GM23338 (cell line): ENCODE results near the gene SPDL1. TPM values are rescaled to one million over a fixed set of nuclear protein-coding genes. Genes with fewer than 3 reads are reported as not detected.

Experiments used
- ATAC-seq: fragments of 200-7000 bp; cut with Tn5 transposase; 3 replicates; pipeline ENCODE4 v1.9.1; 2020
- DNase-seq: peaks from one replicate; pipeline ENCODE4 v3.0.0-alpha.2; 2015; ENCODE audit warnings: low spot score
- H2AFZ ChIP-seq: fragments of 200-600 bp; sonication (generic); 2 replicates; pipeline ENCODE4 v1.8.0; 2016; ENCODE audit warnings: antibody characterized with exemption, mild to moderate bottlenecking, moderate library complexity
- H3F3A ChIP-seq: fragments of 200-600 bp; sonication (generic); replicated peaks from 2 replicates; pipeline ENCODE4 v1.8.0; 2017; ENCODE audit warnings: antibody characterized with exemption, mixed run types, low read depth
- H3K27ac ChIP-seq: fragments of 200-600 bp; sonication (generic); 2 replicates; pipeline ENCODE4 v1.6.1; 2016; ENCODE audit warnings: low read depth
- H3K27me3 ChIP-seq: fragments of 200-600 bp; sonication (generic); 2 replicates; pipeline ENCODE4 v1.8.0; 2016; ENCODE audit warnings: mild to moderate bottlenecking, mixed run types, moderate library complexity; ENCODE audit not compliant: insufficient read depth
- H3K36me3 ChIP-seq: fragments of 200-600 bp; sonication (generic); 2 replicates; pipeline ENCODE4 v1.8.0; 2016; ENCODE audit warnings: mild to moderate bottlenecking; ENCODE audit not compliant: insufficient read depth
- H3K4me1 ChIP-seq: fragments of 200-600 bp; sonication (generic); 2 replicates; pipeline ENCODE4 v1.8.0; 2016; ENCODE audit warnings: mild to moderate bottlenecking, moderate library complexity; ENCODE audit not compliant: insufficient read depth
- H3K4me2 ChIP-seq: fragments of 200-600 bp; sonication (generic); 2 replicates; pipeline ENCODE4 v1.7.1; 2017; ENCODE audit warnings: mixed run types
- H3K4me3 ChIP-seq: fragments of 200-600 bp; sonication (generic); 2 replicates; pipeline ENCODE4 v1.6.1; 2016; ENCODE audit warnings: mixed run types
- H3K79me2 ChIP-seq: fragments of 200-600 bp; sonication (generic); replicated peaks from 2 replicates; pipeline ENCODE4 v1.8.0; 2017; ENCODE audit warnings: mild to moderate bottlenecking; ENCODE audit not compliant: insufficient read depth
- H3K9me2 ChIP-seq: fragments of 200-600 bp; sonication (generic); 2 replicates; pipeline ENCODE4 v1.8.0; 2017; ENCODE audit not compliant: insufficient read depth
- H4K20me1 ChIP-seq: fragments of 200-600 bp; sonication (generic); replicated peaks from 2 replicates; pipeline ENCODE4 v1.8.0; 2017; ENCODE audit warnings: mild to moderate bottlenecking; ENCODE audit not compliant: insufficient read depth
- H3K27ac Mint-ChIP-seq: 2 replicates; pipeline ENCODE4 v1.8.0; 2020; ENCODE audit warnings: inconsistent platforms, mild to moderate bottlenecking, moderate library complexity, mixed read lengths
- H3K27me3 Mint-ChIP-seq: 3 replicates; pipeline ENCODE4 v1.8.0; 2022; ENCODE audit warnings: low read depth, mild to moderate bottlenecking, moderate library complexity, mixed read lengths, inconsistent platforms; ENCODE audit not compliant: insufficient read depth, poor library complexity
- H3K36me3 Mint-ChIP-seq: 3 replicates; pipeline ENCODE4 v1.8.0; 2021; ENCODE audit warnings: low read depth, mild to moderate bottlenecking, inconsistent platforms, moderate library complexity, mixed read lengths
- H3K4me1 Mint-ChIP-seq: 3 replicates; pipeline ENCODE4 v1.8.0; 2020; ENCODE audit warnings: mild to moderate bottlenecking, inconsistent platforms, mixed read lengths
- H3K4me3 Mint-ChIP-seq: 3 replicates; pipeline ENCODE4 v1.8.0; 2021; ENCODE audit warnings: moderate library complexity, mild to moderate bottlenecking, inconsistent platforms, mixed read lengths
- H3K9me3 Mint-ChIP-seq: 3 replicates; pipeline ENCODE4 v1.8.0; 2020; ENCODE audit warnings: moderate library complexity, mild to moderate bottlenecking, inconsistent platforms, mixed read lengths
- CREB1 ChIP-seq: fragments of 250-450 bp; sonication (Bioruptor Pico); IDR thresholded peaks from 2 replicates; pipeline ENCODE4 v1.5.0; 2020; ENCODE audit warnings: low read depth, mild to moderate bottlenecking, moderate library complexity
- EZH2phosphoT487 ChIP-seq: fragments of 200-600 bp; sonication (generic); IDR thresholded peaks from one replicate; pipeline ENCODE4 v1.8.1; 2018; ENCODE audit warnings: antibody characterized with exemption; ENCODE audit not compliant: unreplicated experiment
- NANOG ChIP-seq: IDR thresholded peaks from 2 replicates; pipeline ENCODE4 v1.6.1; 2016; ENCODE audit warnings: antibody characterized with exemption, borderline replicate concordance
- REST ChIP-seq: IDR thresholded peaks from one replicate; pipeline ENCODE4 v1.6.1; 2018; ENCODE audit warnings: antibody characterized with exemption; ENCODE audit not compliant: unreplicated experiment
- ZNF331 ChIP-seq: fragments of 250-450 bp; sonication (Bioruptor Pico); IDR thresholded peaks from 2 replicates; pipeline ENCODE4 v1.5.0; 2020; ENCODE audit warnings: low read depth, mild to moderate bottlenecking, moderate library complexity
- polyA plus RNA-seq: library from polyadenylated mRNA; unstranded; fragments of >200 nt; fragmentation: Nextera tagmentation; extraction: Ambion mirVana; gene quantifications from 2 replicates; pipeline ENCODE4 v1.2.1, GENCODE V29; 2016
- total RNA-seq: library from RNA; depleted of rRNA; stranded (reverse); fragments of >200 nt; shearing (Covaris generic); gene quantifications from 2 replicates; pipeline ENCODE4 v1.2.3, GENCODE V29; 2014
- TF ChIP-seq, protein P1 (sequence below), 2 experiments: fragments of 200-600 bp in 1 of 2; sonication (generic) in 1 of 2; conservative IDR thresholded peaks; 2 replicates each; pipeline versions ENCODE4 v1.5.1 to v1.6.1; 2016 to 2017; ENCODE audit warnings: antibody characterized with exemption in 2 of 2, low read depth in 2 of 2, mild to moderate bottlenecking in 2 of 2, moderate library complexity in 1 of 2
- TF ChIP-seq, protein P2 (sequence below): IDR thresholded peaks from 2 replicates; pipeline ENCODE4 v1.6.1; 2016; ENCODE audit warnings: antibody characterized with exemption

SPDL1 gene
- total and polyA plus RNA-seq, 2 experiments from 2014 or later: 76.9 to 79.6 TPM

- Histone ChIP-seq H3K79me2 (no peaks in the 10 kb centered on the region), H3K4me1 (no peaks in the 10 kb centered on the region), H3K9me2 (no peaks in the 10 kb centered on the region), H3K27me3 (no peaks in the 10 kb centered on the region), H3F3A (no peaks in the 10 kb centered on the region), H3K36me3 (no peaks in the 10 kb centered on the region), H2AFZ (0 out of 2 replicates have a peak overlapping the region, but pooled peaks have one; percentile 18), H3K4me3 (no peak overlapping the region), H3K4me2 (no peak overlapping the region), H3K27ac (no peak overlapping the region), H4K20me1 (no peaks in the 10 kb centered on the region)
- Mint-ChIP-seq H3K27ac (no peak overlapping the region), H3K36me3 (no peaks in the 10 kb centered on the region), H3K27me3 (peaks cover 1% of the 10 kb centered on the region), H3K4me3 (no peak overlapping the region), H3K4me1 (no peaks in the 10 kb centered on the region; the same call in 2 of the 3 replicates), H3K9me3 (peaks cover 4% of the 10 kb centered on the region; the same call in 2 of the 3 replicates)
- DNase-seq (no peak), ATAC-seq (no peak)
- TF ChIP-seq ZNF331: no peak
- TF ChIP-seq REST: no peak
- TF ChIP-seq EZH2phosphoT487: no peak
- TF ChIP-seq CREB1 (CRISPR knock-in tag): no peak
These were observed 46.4 kb downstream of the SPDL1 start for GRCh38 chr5:169629847-169630548.

- peaks cover 6% of the 10 kb centered on the region; the same call in 2 of the 3 replicates for H3K9me3 Mint-ChIP-seq
- Histone ChIP-seq H3F3A (no peaks in the 10 kb centered on the region), H3K79me2 (no peaks in the 10 kb centered on the region), H3K36me3 (no peaks in the 10 kb centered on the region), H4K20me1 (no peaks in the 10 kb centered on the region), H3K27ac (no peak overlapping the region), H3K9me2 (no peaks in the 10 kb centered on the region), H3K4me3 (no peak overlapping the region), H3K4me2 (no peak overlapping the region), H3K4me1 (no peaks in the 10 kb centered on the region), H3K27me3 (peaks cover 6% of the 10 kb centered on the region), H2AFZ (no peak overlapping the region)
- ATAC-seq (no peak), DNase-seq (no peak)
- H3K36me3 Mint-ChIP-seq: no peaks in the 10 kb centered on the region; the same call in 2 of the 3 replicates
- no peaks in the 10 kb centered on the region; the same call in 2 of the 3 replicates for H3K4me1 Mint-ChIP-seq
- no peak overlapping the region for H3K27ac Mint-ChIP-seq
- peaks cover 5% of the 10 kb centered on the region for H3K27me3 Mint-ChIP-seq
- H3K4me3 Mint-ChIP-seq: no peak overlapping the region
- no peak for TF ChIP-seq NANOG
- TF ChIP-seq, protein P1, sequence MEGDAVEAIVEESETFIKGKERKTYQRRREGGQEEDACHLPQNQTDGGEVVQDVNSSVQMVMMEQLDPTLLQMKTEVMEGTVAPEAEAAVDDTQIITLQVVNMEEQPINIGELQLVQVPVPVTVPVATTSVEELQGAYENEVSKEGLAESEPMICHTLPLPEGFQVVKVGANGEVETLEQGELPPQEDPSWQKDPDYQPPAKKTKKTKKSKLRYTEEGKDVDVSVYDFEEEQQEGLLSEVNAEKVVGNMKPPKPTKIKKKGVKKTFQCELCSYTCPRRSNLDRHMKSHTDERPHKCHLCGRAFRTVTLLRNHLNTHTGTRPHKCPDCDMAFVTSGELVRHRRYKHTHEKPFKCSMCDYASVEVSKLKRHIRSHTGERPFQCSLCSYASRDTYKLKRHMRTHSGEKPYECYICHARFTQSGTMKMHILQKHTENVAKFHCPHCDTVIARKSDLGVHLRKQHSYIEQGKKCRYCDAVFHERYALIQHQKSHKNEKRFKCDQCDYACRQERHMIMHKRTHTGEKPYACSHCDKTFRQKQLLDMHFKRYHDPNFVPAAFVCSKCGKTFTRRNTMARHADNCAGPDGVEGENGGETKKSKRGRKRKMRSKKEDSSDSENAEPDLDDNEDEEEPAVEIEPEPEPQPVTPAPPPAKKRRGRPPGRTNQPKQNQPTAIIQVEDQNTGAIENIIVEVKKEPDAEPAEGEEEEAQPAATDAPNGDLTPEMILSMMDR (conservative IDR thresholded peaks at IDR 0.05; ENCODE audit: low read depth in 2 of 2): no peak
- no peak for TF ChIP-seq CREB1 (CRISPR knock-in tag)
- no peak for TF ChIP-seq REST
- TF ChIP-seq, protein P2, sequence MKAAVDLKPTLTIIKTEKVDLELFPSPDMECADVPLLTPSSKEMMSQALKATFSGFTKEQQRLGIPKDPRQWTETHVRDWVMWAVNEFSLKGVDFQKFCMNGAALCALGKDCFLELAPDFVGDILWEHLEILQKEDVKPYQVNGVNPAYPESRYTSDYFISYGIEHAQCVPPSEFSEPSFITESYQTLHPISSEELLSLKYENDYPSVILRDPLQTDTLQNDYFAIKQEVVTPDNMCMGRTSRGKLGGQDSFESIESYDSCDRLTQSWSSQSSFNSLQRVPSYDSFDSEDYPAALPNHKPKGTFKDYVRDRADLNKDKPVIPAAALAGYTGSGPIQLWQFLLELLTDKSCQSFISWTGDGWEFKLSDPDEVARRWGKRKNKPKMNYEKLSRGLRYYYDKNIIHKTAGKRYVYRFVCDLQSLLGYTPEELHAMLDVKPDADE: no peak
These were observed 47.8 kb downstream of the SPDL1 start for GRCh38 chr5:169631360-169631759.
